ENCODE results near the gene CRAMP1. TPM values are rescaled to one million over a fixed set of nuclear protein-coding genes. Genes with fewer than 3 reads are reported as not detected.

Gene CRAMP1
- total and polyA plus RNA-seq, 2 experiments from 2014 or later, result 2.2 to 6.3 TPM

DNA sequence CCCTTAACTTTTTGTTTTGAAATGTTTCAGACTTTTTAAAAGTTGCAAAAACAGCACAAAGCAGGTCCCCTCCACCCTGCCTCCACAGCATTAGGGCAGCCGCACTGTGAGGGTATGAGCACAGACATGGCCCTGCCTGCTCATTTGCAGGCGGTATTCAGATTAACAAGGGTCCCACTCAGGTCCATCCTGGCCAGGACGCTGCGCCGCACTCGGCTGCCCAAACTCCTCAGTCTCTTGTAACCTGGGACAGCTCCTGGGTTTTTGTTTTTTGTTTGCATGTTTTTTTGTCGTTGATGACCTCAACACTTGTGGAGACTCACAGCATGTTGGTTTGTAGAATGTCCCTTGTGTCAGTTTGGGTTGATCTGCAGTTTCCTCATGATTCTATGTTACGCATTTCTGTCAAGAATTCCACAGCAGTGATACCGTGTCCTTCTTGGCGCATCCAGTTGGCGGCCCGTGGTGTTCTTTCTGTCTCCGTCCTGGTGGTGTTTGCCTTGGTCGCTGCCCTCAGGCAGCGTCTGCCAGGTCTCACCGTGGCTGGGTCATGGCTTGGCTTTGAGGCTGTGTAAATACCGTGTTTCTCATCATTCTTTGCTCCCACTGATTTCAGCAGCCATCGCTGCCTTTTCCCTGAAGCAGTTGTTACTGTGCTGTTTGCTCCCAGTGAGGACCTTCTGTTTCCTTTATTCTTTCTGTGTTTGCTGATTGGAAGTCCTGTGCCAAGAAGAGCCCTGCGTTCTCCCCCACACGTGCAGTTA lies 18.5 kb downstream of the CRAMP1 start:
- Histone ChIP-seq H3K27me3 (replicated peaks; ENCODE audit: insufficient read depth) (no peaks in the 10 kb centered on the region), H3K27ac (no peak overlapping the region), H3K4me2 (ENCODE audit: unreplicated experiment) (no peak overlapping the region), H3K9me2 (ENCODE audit: insufficient read depth) (no peaks in the 10 kb centered on the region), H3K9ac (no peak overlapping the region), H3K36me3 (ENCODE audit: low read depth) (peaks cover 10% of the 10 kb centered on the region; the same call in 1 of the 2 replicates), H3K79me2 (ENCODE audit: insufficient read depth) (peaks cover 99% of the 10 kb centered on the region), H4K20me1 (ENCODE audit: insufficient read depth) (no peaks in the 10 kb centered on the region; the same call in 1 of the 2 replicates), H3F3A (ENCODE audit: insufficient read depth) (no peaks in the 10 kb centered on the region), H2AFZ (no peak overlapping the region), H3K4me3 (no peak overlapping the region), H3K9me3 (ENCODE audit: low read depth) (no peaks in the 10 kb centered on the region), H3K4me1 (ENCODE audit: insufficient read depth) (no peaks in the 10 kb centered on the region)
- TF ChIP-seq EZH2phosphoT487 (IDR thresholded peaks at IDR 0.05; ENCODE audit: insufficient read depth, low read depth), result no peak
- WGBS, 2 experiments (ENCODE audit: low coverage in 1 of 2, low lambda C conversion rate in 2 of 2, missing lambda C conversion rate in 2 of 2), result 91% methylated on average over 20 of the region's 20 CpGs
- no peak for DNase-seq
- in situ Hi-C loops (cut with MboI), result no loop called here

GRCh38 chr16:1631230-1631629 lies 19.1 kb downstream of the CRAMP1 start:
- no peak overlapping the region for H3K4me3 ChIP-seq
- whole genome bisulfite sequencing, 2 experiments (ENCODE audit: low coverage in 1 of 2, low lambda C conversion rate in 2 of 2, missing lambda C conversion rate in 2 of 2), result 81 to 89% methylated on average over 9 of the region's 9 CpGs
- H3F3A ChIP-seq (ENCODE audit: insufficient read depth), result no peaks in the 10 kb centered on the region
- peaks cover 99% of the 10 kb centered on the region for H3K79me2 ChIP-seq (ENCODE audit: insufficient read depth)
- H3K27me3 ChIP-seq (replicated peaks; ENCODE audit: insufficient read depth), result no peaks in the 10 kb centered on the region
- peaks cover 11% of the 10 kb centered on the region; the same call in 1 of the 2 replicates for H3K36me3 ChIP-seq (ENCODE audit: low read depth)
- no peak overlapping the region for H3K27ac ChIP-seq
- TF ChIP-seq EZH2phosphoT487 (IDR thresholded peaks at IDR 0.05; ENCODE audit: insufficient read depth, low read depth) (no peak), EZH2 (IDR thresholded peaks at IDR 0.05; ENCODE audit: insufficient read depth, poor library complexity, severe bottlenecking) (no peak)
- no peak overlapping the region for H2AFZ ChIP-seq
- H4K20me1 ChIP-seq (ENCODE audit: insufficient read depth), result no peaks in the 10 kb centered on the region; the same call in 1 of the 2 replicates
- no peaks in the 10 kb centered on the region for H3K9me2 ChIP-seq (ENCODE audit: insufficient read depth)
- no peak for DNase-seq
- H3K9ac ChIP-seq, result no peak overlapping the region
- in situ Hi-C loops (cut with MboI), result no loop called here
- H3K4me2 ChIP-seq (ENCODE audit: unreplicated experiment), result no peak overlapping the region
- no peaks in the 10 kb centered on the region for H3K9me3 ChIP-seq (ENCODE audit: low read depth)
- no peaks in the 10 kb centered on the region for H3K4me1 ChIP-seq (ENCODE audit: insufficient read depth)

GRCh38 chr16:1631931-1632637 lies 19.9 kb downstream of the CRAMP1 start:
- no peaks in the 10 kb centered on the region for H3K9me2 ChIP-seq (ENCODE audit: insufficient read depth)
- no peaks in the 10 kb centered on the region for H3K27me3 ChIP-seq (replicated peaks; ENCODE audit: insufficient read depth)
- no peaks in the 10 kb centered on the region for H3K9me3 ChIP-seq (ENCODE audit: low read depth)
- no peak overlapping the region for H2AFZ ChIP-seq
- H3K4me1 ChIP-seq (ENCODE audit: insufficient read depth), result no peaks in the 10 kb centered on the region
- H3F3A ChIP-seq (ENCODE audit: insufficient read depth), result no peaks in the 10 kb centered on the region
- no peaks in the 10 kb centered on the region; the same call in 1 of the 2 replicates for H4K20me1 ChIP-seq (ENCODE audit: insufficient read depth)
- WGBS, 2 experiments (ENCODE audit: low coverage in 1 of 2, low lambda C conversion rate in 2 of 2, missing lambda C conversion rate in 2 of 2), result 94 to 95% methylated on average over 18 of the region's 18 CpGs
- H3K27ac ChIP-seq, result no peak overlapping the region
- no peak overlapping the region for H3K9ac ChIP-seq
- peaks cover 11% of the 10 kb centered on the region; the same call in 1 of the 2 replicates for H3K36me3 ChIP-seq (ENCODE audit: low read depth)
- TF ChIP-seq EZH2 (IDR thresholded peaks at IDR 0.05; ENCODE audit: insufficient read depth, poor library complexity, severe bottlenecking) (no peak), EZH2phosphoT487 (IDR thresholded peaks at IDR 0.05; ENCODE audit: insufficient read depth, low read depth) (no peak)
- H3K4me3 ChIP-seq, result no peak overlapping the region
- H3K79me2 ChIP-seq (ENCODE audit: insufficient read depth), result peaks cover 99% of the 10 kb centered on the region
- DNase-seq, result no peak
- in situ Hi-C loops (cut with MboI), result no loop called here
- no peak overlapping the region for H3K4me2 ChIP-seq (ENCODE audit: unreplicated experiment)

GRCh38 chr16:1632638-1632970 lies 20.4 kb downstream of the CRAMP1 start:
- no peaks in the 10 kb centered on the region for H3K27me3 ChIP-seq (replicated peaks; ENCODE audit: insufficient read depth)
- in situ Hi-C loops (cut with MboI), result no loop called here
- no peaks in the 10 kb centered on the region for H3K4me1 ChIP-seq (ENCODE audit: insufficient read depth)
- no peak for DNase-seq
- H3K4me2 ChIP-seq (ENCODE audit: unreplicated experiment), result no peak overlapping the region
- no peak overlapping the region for H3K9ac ChIP-seq
- H3K4me3 ChIP-seq, result no peak overlapping the region
- H3K79me2 ChIP-seq (ENCODE audit: insufficient read depth), result peaks cover 99% of the 10 kb centered on the region
- no peaks in the 10 kb centered on the region; the same call in 1 of the 2 replicates for H4K20me1 ChIP-seq (ENCODE audit: insufficient read depth)
- H3K27ac ChIP-seq, result no peak overlapping the region
- 97 to 98% methylated on average over 13 of the region's 13 CpGs for whole genome bisulfite sequencing, 2 experiments (ENCODE audit: low coverage in 1 of 2, low lambda C conversion rate in 2 of 2, missing lambda C conversion rate in 2 of 2)
- peaks cover 11% of the 10 kb centered on the region; the same call in 1 of the 2 replicates for H3K36me3 ChIP-seq (ENCODE audit: low read depth)
- H3K9me3 ChIP-seq (ENCODE audit: low read depth), result no peaks in the 10 kb centered on the region
- TF ChIP-seq EZH2phosphoT487 (IDR thresholded peaks at IDR 0.05; ENCODE audit: insufficient read depth, low read depth) (no peak), EZH2 (IDR thresholded peaks at IDR 0.05; ENCODE audit: insufficient read depth, poor library complexity, severe bottlenecking) (no peak)
- no peaks in the 10 kb centered on the region for H3F3A ChIP-seq (ENCODE audit: insufficient read depth)
- no peak overlapping the region for H2AFZ ChIP-seq
- no peaks in the 10 kb centered on the region for H3K9me2 ChIP-seq (ENCODE audit: insufficient read depth)

All from GM23248 (cell line).